GM15510 (cell line): Measurements from ENCODE around the gene CACNA1C.

Source experiments
- POLR2A ChIP-seq: IDR thresholded peaks from 3 replicates; pipeline ENCODE4 v1.6.1; 2011; ENCODE audit warnings: borderline replicate concordance; ENCODE audit not compliant: insufficient read length; ENCODE audit errors: extremely low read depth

CACNA1C gene

DNA sequence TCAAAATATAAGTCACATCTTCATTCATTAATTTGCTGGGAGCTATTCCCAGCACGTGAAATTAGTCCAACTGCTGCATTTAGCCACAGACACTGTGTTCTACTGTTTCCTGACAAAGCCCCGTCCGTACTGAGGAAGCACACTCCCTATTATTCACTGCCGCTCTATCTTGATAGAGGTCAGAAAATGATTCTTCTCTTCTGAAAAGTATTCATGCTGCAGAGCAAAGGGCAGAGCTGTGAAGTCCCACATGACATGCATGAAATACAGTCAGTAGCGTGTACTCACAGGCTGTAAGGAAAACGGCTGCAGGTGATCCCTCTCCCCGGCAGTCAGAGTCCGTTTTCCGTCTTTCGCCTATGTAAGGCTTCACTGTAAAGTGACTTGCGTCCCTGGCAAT is 439.4 kb downstream of the CACNA1C start:
- TF ChIP-seq POLR2A = no peak

DNA sequence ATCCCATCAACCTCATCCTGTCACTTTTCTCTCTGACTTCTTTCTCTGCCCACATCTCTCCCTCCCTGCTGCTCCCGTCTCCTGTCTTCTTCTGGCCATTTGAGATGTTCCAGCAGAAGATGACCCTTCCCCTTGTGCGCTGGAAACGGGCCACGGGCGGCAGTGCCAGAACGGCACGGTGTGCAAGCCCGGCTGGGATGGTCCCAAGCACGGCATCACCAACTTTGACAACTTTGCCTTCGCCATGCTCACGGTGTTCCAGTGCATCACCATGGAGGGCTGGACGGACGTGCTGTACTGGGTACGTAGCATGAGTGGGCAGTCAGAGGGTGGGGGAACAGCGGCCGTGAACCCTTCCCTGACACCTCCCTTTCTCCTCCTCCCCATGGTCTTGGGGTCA is 440.3 kb downstream of the CACNA1C start:
- no peak for TF ChIP-seq POLR2A

DNA sequence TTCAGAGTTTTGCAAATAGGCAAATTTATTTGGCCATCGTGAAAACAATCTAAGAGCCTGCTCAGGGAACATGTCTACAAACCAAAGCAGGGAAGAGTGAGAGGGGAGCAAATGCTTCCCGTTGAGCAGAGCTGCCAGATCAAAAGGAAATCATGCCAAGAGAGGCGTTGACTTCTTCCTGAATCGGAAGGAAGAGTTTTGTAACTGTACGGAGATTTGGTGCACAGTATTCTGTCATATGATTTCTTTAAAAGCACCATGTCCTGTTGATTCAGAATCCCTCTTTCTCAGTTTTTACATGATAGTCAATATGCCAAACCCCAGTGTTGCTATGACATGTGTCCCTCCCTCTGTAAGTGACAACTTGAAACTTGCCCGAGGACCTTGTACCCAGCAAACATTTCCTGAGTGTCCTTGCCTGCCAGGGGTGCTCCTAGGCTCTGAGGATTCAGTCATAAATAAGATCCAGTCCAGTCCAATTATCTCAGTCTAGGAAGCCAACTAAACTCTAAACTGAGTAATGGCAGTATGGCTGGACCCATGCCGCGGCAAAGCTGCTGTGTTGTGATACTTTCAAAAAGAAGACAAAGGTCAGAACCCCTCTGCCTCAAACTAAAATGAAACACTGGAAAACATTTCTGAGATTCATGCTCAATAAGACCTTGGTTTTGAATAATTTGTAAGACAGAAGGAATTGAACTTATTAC is 441.9 kb downstream of the CACNA1C start:
- TF ChIP-seq POLR2A = no peak

DNA sequence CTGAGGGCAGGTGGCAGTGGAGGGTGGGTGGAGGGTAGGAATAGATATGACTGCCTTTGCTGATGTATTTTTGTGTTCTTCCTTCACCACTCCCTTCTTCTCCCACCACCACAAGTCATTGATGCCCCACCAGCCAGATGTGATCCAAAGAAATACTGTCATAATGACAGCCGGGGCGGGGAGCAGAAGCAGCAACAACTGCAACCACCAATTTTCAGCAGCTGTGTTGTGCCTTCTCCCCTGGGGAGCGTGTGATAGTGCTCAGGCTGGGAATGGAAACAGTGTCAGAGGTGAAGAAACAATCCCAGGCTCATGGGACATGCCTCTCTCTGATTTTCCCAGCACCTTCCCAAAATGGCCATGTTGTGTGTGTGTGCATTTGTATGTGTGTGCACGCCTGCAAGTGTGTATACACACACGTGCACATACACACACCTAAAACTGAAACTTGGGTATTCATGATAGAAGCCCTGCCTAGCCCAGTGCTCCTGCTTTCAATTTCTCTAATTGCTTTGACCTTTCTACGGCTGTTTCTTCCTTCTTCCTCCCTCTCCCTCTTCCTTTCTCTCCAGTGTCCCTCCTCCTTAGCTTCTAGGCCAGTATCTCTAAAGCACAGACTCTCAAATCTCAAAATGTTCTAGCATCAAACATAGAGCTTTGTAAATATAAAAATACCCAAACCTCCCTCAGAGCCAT is 442.8 kb downstream of the CACNA1C start:
- TF ChIP-seq POLR2A = no peak

DNA sequence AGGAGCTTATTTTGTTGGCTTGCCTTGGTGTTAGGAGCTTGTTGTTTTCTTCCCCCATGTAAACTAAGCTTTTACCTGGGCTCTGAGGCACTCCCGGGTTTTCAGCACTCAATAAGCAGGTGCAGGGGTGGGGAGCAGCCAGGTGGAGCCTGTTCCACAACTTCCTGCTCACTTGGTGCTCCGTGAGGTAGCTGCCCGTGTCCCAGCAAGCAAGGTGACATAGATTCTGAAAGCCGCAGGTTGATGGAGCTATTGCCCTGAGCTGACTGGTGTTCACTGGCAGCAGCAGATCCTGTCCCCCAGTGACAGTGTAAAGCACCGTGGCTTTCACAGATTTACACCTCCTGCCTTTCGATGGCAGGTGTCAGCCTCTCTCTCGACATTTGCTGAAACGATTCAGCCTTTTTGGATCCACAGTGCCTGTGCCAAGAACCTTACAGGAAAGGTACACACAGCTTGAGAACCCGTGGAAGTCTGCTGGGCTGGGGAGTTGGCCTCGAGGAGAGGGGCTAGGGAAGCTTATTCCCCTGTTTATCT is 446.2 kb downstream of the CACNA1C start:
- no peak for TF ChIP-seq POLR2A

DNA sequence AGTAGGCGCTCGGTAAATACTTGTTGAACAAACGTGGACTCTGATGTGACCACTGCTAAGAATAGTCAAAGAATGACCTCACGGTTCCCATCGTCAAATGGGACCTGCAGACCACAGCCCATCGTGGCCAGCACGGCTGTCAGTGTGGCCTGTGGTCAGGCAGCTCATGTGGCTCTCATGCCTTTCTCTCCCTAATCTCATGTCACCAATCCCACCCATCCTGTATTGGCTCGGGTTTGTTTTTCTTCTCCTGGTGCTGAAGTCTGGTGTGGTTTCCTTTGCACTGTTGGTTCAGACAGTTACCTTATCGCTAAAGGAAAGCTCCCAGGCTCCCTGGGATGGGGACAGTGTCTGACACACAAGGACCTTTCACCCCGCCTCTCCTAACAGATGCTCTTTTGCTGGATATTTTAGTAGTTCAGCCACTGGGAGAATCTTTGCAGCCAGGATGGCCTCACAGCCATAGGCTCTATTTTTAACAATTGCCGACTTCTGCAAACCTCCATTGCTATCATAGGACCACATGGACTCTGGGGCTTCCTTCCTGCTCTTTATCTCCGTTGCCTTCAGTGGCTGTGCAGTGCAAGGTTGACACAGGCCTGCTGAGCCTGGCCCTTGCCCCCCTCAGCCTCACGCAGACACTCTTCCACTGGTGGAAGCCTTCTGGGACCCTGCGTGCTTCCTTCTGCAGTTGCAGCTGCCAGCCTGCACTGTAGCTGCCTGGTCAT is 448.8 kb downstream of the CACNA1C start:
- TF ChIP-seq POLR2A = no peak

DNA sequence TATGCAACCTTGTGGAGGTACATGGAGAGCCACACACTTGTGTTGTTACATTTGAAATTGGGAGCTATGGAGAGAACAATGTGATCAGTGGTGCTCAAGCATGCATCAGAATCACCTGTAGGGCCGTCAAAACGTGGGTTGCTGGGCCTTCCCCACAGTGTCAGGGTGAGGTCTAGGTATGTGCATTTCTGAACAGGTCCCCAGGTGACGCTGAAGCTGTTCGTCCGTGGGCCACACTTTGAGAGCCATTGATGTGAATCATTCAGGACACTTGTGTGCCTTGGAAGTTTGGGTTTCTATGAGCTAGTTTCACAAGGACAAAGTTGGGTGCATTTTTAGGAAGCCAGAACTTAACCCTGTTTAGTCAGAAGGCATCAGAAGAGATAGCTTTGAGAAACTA is 450.2 kb downstream of the CACNA1C start:
- TF ChIP-seq POLR2A = no peak

DNA sequence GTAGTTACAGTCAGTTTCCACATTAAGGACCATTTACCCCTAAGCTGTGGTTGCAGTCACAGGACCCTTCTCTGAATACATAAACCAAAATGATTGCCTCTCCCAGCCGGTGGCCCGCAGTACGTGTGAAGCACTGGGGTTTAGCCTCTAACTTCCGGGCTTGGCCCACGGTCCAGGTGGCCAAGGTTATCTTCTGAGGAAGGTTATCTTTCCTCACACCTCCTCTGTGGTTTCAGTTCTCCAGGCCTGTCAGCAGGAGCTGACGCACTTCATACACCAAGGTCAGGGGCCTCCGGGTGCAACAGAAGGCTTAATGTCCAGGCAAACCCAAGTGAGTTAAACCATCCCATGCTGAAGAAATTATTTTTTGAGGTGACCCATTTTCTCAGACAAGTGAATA is 451.0 kb downstream of the CACNA1C start:
- no peak for TF ChIP-seq POLR2A

DNA sequence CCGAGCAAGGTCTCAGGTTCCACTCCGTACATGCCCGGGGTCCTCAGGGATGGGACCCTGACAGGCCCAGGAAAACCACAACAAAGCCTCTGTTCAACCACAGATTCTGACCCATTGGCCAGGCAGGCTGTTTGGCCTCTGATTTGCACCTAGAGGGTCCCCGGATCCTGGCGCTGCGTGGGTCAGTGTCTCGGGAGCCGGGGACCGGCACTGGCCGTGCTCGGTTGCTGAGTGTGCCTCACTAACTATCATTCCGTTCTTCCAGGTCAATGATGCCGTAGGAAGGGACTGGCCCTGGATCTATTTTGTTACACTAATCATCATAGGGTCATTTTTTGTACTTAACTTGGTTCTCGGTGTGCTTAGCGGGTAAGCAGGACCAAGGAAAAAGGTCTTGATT is 451.8 kb downstream of the CACNA1C start:
- no peak for TF ChIP-seq POLR2A

DNA sequence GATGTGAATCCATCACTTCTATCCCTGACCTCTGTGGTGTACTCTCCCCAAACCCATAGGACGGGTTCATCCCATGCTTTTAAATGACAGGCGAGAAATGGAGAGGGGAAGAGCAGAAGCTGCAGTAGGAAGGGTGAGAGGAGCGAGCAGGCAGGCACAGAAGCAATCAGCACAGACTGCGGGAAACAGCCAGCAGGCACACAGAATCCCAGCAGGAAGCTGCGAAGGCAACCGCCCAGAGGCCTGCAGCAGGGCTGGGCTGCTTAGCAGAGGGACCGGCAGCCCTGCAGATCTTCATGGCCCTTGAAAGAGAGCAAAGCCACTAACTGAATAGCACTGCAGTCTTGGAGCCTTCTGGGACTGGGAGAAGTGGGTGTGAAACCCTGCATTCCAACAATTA is 455.0 kb downstream of the CACNA1C start:
- TF ChIP-seq POLR2A = no peak

DNA sequence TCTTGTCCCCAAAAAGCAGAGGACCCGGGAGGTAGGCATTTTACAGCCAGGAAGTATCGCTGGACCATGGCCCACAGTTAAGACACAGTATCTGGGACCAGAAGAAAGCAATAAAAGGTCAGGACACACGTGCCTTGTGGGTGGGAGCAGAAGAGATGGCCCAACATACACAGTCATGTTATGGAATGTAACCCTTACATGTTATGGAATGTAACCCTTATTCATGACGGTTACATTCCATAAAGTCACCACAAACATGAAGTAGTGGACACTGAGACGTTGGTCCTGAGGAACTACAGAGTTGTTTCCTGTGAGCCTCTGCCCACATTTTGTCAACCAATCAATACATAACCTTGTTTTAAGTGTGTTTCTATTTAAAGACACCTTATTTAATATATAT is 456.4 kb downstream of the CACNA1C start:
- no peak for TF ChIP-seq POLR2A

DNA sequence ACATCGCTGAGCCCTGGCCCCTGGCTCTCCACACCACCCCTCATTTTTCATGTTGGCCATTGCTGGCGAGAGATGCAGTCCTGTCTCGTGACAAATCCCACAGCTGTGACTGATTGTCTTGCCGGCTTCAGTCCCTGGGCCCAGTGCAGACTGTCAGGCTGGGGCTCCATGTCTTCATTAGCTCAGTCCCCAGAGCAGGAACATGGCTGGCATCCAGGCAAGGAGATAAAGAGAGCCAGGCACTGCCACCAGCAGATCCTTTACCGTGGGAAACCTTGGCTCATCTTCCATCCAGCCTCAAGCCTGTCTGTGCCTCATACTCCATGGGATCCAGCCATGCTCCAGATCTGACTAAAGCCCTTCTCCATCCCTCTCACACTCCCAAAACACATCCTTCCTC is 457.3 kb downstream of the CACNA1C start:
- no peak for TF ChIP-seq POLR2A

DNA sequence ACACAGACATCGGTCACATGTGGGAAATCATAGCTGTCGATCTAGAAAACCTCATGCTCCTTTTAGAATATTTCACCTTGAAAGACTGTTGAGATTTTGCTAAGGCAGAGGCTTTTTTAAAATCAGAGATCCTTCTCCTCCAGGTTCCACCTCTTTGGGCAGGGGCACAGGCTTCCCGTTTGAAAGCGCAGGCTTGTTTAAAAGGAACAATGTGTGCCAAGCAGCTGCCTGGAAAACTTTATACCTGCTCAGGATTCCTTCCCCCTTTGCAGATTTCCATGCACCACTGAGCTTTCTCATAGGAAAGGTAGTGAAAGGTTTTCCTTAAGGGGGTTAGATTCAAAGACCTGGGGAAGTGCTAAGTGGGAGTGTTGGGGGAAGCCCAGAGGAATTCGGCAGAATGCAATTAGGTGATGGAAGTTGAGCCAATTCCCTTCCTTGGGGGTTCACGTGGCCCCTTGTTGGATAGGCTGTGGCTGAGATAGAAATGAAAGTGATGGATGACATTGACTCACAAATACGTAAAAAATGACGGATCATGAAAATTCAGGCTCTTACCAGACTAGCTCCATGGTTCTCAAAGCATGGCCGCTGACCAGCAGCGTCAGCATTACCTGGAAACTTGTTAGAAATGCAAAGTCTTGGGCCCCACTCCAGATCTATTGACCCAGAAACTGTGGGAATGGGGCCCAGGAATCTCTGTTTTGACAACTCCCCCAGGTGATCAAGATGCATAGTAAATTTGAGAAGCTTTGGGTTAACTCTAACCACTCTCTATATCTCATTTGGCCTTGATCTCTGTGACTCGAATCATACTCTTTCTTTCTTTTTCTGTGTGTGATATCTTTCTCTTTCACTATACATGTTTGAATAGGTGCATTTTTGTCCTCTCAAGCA is 460.6 kb downstream of the CACNA1C start:
- TF ChIP-seq POLR2A = no peak

DNA sequence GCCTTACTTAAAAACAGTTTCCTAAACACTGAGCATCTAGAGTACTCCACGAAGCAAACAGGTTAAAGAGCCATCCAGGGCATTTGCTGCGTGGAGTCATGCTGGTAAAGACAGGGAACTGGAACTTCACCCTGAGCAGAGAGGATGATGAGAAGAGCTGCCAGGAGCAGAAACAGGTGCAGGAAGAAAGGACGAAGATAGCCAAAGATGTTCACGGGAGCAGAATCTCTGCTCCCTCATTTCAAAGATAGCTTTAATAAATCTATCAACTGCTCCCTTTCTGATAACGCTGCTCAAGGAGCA is 461.2 kb downstream of the CACNA1C start:
- no peak for TF ChIP-seq POLR2A
